NCI-H146 treated with DMSO at 0.1 percent for 48 hours (cell line): ENCODE results near the gene STAC.

Source experiments
- DNase-seq: peaks from one replicate; lab custom pipeline; 2025; ENCODE audit not compliant: unreplicated experiment; lab: John Stamatoyannopoulos, UW

Gene STAC

DNA sequence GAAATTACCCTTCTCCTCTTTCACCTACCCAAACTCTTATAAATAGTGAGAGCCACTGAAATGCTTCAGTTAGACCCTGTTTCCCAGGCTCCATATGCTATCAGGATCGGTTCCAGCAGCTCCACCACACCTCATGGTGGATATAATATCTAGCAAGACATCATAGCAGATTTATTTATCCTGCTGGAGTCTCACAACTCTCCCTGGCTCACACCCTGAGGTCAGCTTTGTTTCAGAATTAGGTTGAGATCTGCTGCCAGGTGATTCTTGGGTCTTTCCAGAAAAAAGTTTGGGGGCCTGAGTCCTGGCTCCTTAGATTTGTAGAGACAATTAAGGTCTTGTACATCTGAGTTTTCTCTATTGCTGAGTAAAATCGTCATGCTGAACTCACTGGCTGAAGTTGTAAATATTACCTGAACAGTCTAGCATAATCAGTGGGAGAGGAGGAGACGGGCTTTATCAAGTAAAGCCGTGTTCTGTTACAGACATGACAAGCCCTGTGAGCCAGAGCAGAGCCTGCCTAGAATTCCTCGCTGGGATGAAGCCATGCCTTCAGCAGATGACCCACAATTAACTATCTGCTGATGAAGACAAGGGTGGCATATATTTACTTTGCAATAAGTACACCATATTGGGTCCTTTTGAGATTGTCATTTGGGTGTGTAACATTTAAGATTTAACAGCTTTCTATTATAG, 131.6 kb downstream of the STAC start:
- DNase-seq: no peak

- DNase-seq: no peak
Observed at GRCh38 chr3:36512555-36512954, 132.3 kb downstream of the STAC start.

DNA sequence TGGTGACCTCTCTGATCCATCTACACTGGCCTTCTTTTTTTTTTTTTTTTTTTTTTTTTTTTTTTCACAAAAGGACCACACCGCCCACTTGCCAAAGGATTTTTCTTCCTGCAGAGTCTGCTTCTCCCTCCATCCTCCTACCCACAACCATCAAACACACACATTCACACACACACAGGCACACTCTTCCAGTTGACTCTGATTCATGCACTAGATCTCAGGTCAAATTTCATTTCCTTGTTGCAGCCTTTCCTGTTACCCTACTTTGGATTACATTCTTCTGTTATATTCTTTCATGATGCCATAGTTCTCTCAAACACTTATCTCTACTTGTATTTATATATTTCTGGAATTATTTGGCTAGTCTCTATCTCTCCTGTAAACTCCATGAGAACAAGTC, 133.9 kb downstream of the STAC start:
- DNase-seq: no peak

GRCh38 chr3:36519682-36520081, 139.4 kb downstream of the STAC start:
- DNase-seq: no peak

- no peak for DNase-seq
Observed at GRCh38 chr3:36520241-36521006, 140.1 kb downstream of the STAC start.

DNA sequence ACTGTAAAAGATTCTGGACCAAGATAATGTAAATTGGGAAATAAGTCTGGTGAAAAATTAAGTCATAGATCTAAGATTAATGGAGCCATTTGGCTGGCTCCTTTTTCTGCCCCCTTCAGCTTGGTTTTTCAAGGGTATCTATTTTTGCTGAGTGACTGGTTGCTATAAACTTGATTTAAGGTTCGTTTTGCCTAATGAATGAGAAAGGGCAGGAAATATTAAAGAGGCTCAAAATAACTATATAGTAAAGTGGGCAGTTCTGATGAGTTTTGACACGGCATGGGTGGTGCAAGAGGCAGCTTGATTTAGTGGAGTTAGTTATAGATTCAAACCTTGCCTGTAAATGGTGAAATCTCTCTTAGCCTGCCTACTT, 140.7 kb downstream of the STAC start:
- DNase-seq: no peak

DNA sequence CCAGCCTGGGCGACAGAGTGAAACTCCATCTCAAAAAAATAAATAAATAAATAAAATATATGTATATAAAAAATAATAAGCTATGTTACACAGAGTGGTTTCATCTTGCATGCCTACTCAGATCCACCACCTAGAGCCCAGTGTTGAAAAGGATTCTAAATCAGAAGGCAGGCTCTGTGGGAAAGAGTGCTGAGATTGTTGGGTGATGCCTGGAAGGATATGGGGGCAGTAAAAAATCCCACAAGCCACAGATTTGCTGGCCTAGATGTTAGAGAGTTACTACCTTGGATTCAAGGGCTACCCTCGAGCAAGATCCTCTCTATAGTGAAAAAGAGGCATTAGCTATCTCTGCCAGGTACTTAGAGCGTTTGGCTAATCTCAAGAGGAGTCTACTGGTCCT, 144.3 kb downstream of the STAC start:
- DNase-seq: no peak

DNA sequence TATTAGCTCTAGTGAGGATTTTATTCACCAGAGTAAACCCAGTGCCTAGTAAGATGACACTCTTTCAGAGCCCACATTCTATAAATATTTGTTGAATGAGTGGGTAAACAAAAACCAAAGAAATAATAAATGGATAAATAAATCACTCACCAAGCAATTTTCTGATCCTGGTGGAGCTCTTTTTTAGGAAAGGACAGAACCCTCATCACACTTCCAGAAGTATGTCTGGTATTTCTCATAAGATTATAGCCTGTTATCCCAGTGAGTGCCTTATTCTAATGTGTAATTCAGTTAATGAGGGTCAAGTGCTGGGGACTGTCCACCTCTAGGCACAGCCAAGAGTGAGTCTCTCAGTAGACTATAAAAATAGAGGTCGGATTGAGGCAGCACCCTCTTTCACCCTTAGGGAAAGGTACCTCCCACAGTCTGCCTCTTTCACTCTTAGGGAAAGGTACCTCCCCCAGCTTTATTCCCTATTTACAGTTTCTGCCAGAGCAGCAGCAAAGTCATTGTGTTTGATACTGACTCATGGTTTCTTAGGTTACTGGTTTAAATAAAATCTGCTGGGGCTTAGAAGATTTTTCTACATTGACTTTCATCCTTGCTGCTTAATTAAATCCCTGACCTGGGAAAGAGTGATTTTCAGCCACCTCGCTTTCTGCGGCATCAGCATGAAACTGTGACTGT, 145.0 kb downstream of the STAC start:
- no peak for DNase-seq

GRCh38 chr3:36538136-36538749, 157.9 kb downstream of the STAC start:
- no peak for DNase-seq

GRCh38 chr3:36540888-36541518, 160.7 kb downstream of the STAC start:
- DNase-seq: no peak

GRCh38 chr3:36542186-36542585, 161.9 kb downstream of the STAC start:
- no peak for DNase-seq

- DNase-seq: no peak
Observed at GRCh38 chr3:36543276-36543997, 163.1 kb downstream of the STAC start.

DNA sequence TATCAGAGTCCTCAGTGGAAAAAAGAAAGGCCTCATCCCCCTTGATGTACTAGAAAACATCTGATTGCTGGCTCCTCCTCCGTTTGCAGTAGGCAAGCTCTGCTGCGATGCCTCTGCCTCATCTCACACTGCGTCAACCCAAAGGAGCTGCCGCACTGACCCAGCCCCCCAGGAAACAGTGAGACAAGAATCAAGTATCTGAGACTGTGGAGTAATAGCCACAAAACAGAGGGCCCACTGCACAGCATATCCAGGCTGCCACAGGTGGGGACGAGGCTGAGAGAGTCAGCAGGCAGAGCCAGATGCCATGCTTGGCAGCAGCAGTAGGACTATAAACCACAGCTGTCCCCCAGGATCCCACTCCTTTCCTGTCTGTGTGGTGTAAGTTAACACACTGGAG, 165.9 kb downstream of the STAC start:
- DNase-seq: no peak

GRCh38 chr3:36548712-36549111, 168.4 kb downstream of the STAC start:
- no peak for DNase-seq

DNA sequence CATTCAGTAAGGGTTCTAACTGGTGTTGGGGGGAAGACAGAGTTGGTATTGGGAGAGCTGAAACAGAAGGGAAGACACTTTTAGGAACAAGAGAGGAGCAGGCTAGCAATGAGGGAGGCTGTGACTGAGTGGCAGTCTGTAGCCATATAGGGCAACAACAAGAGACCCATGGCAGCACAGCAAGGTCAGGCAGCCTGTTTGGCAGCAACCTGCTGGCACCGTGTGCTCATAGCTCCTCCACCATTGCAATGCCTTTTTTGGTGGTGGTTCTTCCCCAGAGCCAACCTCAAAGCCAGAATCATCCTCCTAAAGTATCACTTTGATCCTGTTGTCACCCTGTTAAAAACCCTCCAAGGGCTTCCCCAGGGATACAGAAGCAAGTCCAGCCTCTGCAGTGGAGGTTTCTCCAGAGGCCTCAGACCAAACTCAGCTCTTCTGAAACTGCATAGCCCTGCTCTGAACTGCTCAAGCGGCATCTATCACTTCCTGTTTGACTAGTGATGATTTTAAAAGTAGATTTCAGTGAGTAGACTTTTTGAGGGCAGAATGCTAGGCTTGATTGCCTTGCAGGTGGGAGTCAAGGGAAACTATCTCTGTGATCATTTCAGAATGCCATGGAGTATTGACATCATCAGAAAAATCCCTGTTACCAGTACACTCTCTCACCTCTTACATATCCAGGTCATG, 176.9 kb downstream of the STAC start:
- no peak for DNase-seq

GRCh38 chr3:36557708-36558421, 177.6 kb downstream of the STAC start:
- no peak for DNase-seq

GRCh38 chr3:36558961-36559360, 178.7 kb downstream of the STAC start:
- no peak for DNase-seq

DNA sequence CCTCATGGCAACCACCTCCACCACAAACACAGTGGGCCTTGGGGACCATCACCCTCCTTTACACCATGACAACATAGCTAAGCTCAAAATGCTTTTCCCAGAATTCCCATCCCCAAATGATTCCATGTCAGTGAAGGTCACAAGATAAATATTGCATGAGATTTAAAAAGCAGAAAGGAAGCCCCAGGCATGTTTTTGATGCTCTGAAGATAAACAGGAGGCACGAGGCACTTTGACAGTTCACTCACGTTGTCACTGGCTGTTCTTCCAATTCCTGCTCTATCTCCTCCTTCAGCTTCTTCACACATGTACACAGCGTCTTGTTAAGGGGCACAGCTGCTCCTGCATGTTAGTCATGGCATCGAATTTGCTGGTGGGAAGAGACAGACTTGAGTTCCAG, 180.4 kb downstream of the STAC start:
- no peak for DNase-seq

DNA sequence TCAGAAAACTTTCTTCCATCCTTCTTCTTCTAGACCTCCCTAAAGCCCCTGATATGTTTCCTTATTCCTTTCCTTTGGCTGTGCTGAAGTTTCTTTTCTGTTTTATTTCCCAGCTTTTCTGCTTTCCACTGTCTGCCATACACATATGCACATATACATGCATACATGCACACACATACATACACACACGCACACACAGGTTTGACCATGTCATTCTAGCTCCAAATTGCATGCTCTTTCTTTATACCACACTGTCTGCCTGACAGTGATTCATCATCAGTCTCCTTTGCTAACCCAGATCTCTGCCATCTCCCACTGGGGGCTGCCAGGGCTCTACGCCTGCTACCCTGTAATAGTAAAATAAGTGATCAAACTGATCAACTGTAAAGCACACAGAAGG, 181.3 kb downstream of the STAC start:
- DNase-seq: no peak
